Measurements from ENCODE around the gene WBP1L.

WBP1L gene

DNA sequence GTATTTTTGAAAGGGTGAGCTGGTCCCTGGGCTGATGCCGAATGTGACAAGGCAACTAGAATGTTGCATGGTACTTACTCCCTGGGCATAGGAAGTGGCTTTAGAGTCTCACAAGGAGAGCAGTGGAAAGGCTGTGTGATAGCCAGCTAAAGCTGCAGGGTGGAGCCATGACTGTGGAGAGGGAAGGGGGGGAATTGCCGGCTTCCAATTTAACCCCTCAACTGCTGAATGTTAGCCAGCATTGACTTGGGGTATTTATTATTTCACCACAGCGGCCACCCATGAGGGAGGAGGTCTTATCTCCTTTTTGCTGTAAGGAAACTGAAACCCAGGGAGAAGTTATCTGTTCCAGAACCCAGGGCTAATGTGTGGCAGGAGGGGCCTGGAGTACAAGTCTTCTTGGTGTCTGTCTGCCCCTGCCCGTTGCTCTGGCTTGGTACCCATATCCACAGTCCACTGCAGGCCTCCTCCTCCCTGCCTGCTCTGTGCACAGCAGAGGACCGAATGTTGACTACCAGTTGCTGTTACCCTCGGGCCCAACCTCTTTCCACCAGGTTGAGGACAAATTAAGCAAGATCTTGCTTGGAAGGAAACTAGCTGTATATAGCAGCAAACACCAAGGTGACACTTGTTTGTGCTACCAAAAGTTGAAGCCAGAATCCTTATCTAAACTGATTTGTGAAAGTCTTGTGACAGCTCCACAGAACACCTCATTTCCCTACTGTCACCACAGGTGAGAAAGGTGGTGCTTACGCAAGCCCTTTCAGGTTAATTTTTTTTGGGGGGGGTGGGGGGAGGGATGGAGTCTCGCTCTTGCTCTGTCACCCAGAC is 37.6 kb downstream of the WBP1L start:
- DNase-seq: no peak

DNA sequence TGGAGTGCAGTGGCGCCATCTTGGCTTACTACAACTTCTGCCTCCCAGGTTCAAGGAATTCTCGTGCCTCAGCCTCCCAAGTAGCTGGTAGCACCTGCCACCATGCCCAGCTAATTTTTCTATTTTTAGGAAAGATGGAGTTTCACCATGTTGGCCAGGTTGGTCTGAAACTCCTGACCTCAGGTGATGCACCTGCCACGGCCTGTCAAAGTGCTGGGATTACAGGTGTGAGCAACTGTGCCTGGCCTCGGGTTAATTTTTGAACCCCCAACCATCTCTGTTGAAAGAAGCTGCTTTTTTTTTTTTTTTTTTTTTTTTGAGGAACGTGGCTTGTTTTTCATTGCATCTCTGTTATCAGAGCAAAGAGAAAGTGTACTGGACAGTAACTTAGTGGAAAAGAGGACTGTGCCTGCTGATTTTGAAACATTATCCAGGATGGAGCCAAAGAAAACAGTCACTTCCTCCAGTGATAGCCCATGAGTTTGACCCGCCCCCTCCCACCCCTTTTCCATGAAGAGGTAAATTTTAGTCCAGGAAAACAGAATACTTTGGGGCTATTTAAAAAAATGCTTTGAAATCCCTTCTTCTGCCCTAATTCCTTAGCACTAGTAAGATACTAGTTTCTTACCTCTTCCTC is 38.3 kb downstream of the WBP1L start:
- no peak for DNase-seq

DNA sequence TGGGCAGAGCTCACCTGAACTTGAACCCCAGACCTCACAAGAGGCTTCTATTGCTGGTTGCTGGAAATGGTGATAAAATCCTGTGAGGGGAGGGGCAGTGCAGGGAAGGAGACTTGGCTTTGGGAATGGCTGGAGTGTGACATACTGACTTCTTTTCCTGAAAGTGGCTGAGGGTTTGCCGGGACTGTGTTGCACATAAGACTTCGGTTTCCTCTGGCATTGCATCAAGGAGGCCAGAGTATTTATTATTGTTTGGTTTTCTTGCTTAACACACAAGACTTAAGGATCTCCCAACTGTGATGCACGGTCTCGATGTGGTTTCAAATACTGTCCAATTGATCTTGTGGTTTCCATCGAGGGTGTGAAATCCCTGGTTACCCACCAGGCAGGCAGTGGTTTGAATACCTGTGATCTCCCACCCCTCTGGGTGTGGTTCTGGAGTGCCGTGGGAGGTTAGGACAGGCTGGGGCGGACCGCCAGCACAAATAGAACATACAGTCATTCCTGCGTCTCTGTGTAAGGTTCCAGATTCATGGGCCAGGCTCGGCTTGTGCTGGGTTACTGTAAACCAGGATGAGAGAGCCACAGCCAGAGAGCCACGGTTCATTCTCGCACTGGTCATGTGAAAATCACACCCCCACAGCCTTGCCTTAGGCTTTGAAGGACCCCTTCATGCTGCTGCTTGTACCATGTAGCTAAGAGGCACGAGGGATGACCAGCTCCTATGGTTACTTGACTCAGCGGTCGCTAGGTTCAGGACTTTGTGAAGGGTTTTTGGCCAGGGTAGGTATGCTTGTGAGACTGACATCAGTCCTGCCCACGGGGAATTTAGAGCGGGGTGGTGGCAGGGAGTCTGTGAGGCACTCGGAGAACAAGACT is 39.2 kb downstream of the WBP1L start:
- DNase-seq: no peak

DNA sequence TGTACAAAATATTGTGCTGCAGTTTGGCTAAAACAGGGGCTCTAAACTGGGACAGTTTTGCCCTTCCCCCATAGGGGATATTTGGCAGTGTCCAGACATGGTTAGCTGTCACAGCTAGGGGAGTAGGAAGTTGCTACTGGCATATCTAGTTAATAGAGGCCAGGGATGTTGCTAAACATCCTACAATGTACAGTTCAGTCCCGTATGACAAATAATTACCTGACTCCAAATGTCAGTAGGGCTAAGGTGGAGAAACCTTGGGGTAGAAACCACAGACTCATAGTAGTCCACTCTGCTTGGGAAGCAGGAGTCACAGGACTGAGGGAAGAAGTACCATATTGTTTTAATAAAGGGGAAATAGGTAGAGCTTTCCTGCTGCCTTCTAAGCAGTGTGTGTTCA is 39.8 kb downstream of the WBP1L start:
- DNase-seq: no peak

DNA sequence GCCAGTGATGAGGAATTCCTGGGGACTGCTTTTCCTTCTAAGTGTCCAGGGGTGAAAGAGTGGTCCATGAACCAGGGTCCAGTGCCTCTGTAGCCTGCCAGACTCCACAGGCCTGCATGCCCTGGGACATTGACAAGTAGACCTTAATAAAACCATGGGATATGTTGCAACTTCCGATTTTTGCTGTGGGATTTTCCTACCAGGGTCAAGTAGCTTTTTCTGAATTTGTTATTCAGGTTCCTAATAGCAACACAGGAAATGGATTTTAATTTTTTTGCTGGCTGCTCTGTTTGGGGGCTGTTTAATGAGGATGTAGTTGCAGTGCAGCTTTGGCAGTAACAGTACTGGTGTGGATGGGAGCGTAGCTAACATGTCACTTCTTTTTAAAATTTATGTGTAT is 42.1 kb downstream of the WBP1L start:
- DNase-seq: peak; percentile 19 to 21

DNA sequence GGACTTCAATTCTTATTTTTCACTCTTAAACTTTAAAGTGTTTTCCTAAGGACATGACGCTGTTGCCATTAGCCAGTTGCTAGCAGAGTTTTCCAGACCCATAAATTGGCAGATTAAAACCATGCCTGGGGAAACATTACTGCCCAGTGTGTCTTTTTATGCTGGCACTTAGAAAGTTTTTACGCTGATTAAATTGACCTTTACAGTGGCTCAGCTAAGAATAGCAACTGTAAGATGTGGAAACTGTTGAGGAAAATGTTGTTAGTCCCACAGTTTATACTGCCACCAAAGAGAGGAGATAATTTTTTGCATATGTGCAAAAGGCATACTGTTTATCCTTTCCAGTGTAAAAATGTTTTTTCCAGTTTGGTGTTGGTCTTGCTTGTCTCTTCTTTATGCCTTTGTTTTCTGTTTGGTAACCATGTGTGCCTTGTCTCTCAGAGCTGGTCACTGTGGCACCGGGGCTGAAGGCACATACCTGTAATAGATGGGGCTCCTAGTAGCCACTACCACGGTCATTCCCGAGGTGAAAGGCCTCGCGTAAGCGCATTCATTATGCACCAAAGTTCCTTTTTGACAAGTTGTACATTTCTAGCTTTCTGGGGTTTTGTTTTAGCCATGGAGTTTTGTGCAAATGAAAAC is 48.1 kb downstream of the WBP1L start:
- no peak for DNase-seq

DNA sequence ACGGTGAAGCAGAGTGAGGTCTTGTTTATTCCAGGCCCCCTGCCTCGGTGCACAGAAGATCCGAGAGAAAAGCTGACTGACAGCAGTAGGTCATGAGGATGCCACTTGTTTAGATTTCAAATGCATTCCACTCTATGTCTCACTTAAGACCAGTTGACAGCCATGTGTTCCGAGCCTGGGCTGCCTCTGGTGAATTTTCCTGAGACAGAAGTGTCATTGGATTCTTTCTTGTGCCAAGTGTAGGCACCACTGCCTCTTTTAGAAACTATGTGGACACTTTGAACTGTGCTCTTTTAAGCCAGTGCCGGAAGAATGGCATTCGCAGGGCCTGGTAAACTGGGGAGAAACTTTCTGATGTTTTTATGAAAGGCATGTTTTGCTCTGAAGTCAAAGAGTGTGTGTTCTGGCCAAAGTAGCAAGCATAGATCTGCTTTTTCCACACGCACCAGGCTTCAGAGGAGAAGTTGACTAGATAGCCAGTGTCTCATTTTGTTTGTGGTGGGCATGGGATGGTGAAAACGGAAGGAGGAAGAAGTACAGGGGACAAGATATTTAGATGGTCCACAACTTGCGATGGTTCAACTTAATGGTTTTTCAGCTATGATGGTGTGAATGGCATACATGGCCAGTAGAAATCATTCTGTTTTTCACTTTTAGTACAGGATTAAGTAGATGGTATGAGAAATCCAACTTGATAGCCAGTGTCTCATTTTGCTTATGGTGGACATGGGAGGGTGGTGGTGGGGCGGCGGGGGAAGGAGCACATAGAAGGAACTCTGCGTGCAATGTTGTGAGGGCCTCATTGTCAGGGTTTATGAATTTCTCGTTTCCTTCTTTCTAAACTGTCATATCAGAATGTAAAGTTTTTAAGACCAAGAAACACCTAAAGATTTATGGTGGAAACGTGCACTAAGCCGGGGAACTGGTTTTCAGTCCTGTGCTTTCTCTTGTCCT is 52.0 kb downstream of the WBP1L start:
- no peak for DNase-seq

DNA sequence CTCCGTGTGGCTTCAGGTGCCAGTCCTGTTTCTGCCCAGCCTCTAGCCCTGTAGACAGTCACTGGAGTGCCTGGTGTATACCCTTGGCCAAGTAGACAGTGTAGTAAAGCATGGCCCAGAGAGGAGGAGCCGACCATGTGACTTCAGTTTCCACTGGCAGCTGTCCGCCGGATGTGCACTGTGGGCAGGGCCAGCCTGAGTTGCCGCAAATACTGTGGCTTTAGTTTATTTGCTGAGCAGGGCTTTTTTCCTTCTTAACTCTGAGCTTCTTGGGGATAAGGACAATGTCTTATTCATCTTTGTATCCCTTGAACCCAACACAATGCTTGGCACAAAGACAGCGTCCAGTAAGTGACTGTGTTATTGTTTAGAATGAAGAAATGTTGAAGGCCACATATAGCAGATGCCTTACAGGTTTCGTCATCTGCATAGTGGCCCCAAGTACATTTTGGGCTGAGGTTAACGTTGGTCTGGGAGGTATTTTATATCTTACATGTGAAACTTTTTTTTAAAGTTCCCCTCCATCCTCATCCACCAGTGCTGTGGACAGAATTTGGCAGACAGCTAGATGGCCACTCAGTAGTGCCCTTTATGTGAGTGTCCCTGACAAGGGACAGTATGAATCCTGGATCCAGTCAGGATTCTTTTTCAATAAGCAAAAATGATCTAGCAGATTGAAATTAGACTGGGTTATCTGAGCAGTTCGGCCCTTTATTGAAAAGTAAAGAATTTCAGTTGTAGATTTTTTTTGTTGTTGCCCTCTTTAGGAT is 52.8 kb downstream of the WBP1L start:
- DNase-seq: peak; percentile 32 to 58

DNA sequence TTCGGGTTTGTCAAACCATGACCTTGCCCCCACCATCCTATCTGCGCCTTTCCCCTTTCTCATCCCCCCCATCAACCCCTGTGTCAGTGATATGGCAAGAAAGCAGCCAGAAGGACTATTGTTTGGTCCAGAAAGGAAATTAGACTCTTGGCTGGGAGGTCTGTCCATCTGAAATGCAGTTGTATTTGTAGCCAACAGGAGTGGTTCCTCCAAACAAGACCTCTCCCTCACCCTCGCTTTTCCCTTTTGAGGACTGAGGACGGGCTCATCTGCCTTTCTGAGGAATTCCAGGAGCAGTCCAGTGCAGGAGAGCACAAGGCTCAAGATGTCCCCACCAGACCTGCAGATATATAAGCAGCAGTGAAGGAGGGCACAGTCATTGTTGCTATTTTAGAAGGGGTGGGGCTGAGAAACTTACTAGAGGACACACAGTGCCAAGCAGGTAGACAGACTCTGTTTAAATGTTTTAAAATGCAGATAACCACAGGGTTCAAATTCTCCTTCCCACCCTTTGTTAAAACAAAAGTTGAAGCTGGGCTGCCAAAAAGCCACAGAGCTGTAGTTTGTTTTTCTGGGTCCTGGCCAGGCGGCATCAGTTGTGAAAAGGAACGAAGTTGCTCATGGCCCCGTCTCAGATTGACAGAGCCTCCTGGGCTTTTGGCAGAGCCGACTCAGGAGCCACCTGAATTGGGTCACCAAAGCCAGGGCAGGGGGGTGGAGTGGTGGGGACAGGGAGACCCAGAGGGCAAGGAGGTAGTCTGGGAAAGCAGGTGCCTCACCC is 56.1 kb downstream of the WBP1L start:
- no peak for DNase-seq

DNA sequence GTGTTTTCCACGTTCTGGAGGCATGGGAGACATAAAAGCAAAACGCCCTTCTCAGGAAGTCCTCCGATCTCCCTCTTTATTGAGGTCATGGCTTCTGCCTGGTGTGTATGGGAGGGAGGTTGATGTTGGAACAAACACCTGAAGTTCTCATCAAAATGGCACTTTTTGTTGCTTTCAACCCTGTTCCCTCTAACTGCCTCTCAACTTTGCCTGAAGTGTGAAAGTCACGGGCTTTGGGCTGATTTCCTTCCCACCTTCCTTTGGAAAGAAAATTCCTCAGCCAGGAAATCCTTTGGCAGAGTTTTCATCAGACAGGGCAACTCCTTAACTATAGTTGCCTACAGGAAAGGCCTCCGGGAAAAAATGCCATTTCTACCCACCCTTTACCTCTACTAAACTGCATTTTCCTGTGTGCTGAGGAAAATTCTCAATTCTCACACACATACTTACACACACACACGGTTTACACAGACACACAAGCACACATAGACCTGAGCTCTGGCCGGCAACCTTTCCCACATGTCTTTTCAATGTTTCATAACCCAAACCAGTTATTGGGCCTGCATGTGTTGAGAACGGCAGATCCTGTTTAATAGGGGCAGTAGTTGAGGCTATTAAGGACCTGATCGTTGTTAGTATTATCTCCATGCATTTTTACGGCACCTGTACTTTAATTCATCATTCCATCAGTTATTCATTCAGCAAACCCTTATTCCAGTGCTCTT is 57.0 kb downstream of the WBP1L start:
- no peak for DNase-seq

DNA sequence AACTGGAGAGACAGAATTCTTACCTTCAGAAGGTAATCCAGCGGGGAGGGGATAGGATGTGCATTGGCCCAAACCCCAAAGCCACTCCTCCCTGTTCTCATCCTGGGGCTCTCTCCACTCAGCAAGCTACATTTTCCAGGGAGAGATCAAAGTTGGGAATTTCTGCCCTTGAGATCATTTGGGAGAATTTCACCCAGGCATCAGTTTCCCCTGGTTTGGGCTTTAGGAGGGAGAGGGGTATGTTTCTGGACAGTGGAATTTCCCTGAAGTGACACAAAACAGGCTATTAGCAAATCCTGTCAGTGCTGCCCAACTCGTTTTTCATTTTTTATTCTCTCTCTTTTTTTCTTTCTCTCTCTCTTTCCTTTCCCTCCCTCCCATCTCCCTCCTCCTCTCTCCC is 57.7 kb downstream of the WBP1L start:
- DNase-seq: no peak

DNA sequence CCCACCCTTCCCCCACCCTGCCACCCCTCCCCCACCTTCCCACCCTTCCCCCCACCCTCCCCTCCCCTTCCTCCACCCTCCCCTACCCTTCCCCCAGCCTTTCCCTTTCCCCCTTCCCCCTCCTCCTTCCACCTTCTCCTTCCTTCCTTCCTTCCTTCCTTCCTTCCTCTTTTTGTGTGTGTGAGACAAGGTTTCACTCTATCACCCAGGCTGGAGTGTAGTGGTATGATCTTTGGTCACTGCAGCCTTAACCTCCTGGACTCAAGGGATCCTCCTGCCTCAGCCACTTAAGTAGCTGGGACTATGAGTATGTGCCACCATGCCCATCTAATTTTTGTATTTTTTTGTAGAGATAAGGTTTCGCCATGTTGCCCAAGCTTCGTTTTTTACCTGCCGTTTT is 58.2 kb downstream of the WBP1L start:
- DNase-seq: no peak

DNA sequence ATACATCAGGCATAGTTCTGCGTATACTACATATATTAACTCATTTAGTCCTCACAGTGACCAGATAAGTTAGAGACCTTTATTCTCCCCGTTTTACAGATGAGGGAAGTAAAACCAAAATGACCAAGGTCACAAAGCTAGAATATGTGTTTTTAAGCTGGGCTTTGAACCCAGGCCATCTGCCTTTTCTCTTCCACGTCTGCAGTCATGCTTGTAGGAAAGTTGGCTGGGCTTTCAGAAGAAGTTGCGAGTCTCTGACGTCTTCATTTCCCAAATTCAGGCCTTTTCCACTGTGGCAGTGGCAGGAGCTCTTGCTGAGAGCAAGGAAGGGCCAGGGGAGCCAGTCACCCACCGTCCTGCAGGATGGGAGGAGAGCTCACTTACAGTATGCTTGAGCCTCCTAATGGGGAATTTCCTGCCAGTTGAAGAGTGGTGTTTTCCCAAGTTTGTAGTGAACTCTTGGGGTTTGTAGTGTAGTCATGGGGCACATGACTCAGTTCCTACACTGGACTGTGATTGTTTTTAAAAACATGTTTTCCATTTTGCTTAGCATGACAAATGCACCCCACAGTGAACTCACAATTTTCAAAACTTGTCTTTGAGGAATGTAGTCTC is 59.3 kb downstream of the WBP1L start:
- DNase-seq: peak in 1 of 2 donors; percentile 8

DNA sequence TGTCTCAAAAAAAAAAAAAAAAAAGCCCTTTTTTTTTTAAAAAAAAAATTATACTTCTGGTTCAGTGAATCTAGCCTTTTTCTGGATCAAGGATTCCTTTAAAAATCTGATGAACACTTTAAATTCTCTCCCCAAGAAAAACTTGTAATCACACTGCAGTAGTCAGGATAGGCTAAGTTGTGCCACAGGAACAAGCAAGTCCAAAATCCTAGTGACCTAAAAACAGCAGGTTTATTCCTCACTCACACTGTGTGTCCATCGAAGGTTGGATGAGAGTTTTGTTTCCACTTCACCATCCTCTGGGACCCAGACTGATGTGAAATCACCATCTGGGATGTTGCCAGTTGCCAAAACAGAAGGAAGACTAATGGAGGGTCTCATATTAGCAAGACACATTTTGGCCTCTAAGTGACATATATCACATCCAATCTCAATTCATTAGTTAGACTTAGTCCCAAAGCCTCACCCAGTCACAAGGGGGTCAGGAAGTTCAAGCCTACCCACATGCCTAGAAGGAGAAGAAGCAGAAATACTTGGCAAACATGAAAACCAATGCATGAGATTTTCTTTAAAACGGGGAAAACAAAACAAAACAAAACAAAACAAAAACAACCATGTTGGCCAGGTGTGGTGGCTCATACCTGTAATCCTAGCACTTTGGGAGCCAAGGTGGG is 60.8 kb downstream of the WBP1L start:
- no peak for DNase-seq

DNA sequence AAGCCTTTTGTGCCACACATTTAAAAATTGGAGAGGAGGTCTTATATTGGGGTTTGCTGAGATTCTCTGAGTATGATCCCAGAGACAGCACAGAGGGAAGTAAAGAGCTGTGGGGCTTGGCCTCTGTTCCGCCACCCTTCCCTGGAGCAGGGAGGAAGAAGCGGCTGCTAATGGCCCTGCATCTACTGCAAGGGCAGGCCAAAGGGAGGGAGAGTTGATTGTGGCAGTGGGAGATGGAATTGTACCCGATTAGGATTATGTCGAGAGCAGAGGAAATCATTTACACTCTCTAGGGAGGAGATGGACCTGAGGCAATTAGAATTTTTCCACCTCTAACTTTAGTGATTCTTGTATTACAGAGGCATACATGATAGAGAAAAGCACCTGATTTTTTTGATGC is 64.6 kb downstream of the WBP1L start:
- DNase-seq: no peak

DNA sequence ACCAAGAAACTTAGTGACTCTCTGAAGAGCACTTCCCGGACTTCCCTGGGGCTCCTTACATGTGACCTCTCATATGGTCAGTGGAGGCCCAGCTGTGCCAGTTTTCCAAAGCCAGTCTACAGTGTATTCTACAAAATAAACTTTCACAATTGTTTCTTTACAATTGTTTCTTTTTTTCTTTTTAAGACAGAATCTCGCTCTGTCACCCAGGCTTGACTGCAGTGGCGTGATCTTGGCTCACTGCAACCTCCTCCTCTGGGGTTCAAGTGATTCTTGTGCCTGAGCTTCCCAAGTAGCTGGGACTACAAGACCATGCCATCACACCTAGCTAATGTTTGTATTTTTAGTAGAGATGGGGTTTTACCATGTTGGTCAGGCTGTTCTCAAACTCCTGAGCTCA is 67.6 kb downstream of the WBP1L start:
- DNase-seq: no peak

DNA sequence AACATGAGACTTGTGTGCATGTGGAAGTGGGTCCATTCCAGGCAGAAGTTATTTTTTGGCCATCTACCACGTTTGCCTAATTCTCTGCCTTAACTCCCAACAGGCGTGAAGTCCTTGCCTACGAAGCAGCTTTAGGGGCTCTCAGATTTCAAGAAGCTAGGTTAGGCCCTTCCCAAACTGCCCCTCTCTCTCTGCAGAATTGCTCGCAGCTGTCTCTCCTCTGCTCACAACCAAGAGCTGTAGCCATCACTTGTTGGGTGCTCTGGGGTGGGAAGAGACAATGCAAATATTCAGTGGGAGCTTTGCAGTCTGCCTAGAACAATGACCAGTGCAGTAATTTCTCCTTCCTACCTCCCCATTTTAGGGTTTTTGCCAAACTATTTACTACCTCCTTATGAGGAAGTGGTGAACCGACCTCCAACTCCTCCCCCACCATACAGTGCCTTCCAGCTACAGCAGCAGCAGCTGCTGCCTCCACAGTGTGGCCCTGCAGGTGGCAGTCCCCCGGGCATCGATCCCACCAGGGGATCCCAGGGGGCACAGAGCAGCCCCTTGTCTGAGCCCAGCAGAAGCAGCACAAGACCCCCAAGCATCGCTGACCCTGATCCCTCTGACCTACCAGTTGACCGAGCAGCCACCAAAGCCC is 68.6 kb downstream of the WBP1L start:
- DNase-seq: peak in 1 of 2 donors; percentile 9

DNA sequence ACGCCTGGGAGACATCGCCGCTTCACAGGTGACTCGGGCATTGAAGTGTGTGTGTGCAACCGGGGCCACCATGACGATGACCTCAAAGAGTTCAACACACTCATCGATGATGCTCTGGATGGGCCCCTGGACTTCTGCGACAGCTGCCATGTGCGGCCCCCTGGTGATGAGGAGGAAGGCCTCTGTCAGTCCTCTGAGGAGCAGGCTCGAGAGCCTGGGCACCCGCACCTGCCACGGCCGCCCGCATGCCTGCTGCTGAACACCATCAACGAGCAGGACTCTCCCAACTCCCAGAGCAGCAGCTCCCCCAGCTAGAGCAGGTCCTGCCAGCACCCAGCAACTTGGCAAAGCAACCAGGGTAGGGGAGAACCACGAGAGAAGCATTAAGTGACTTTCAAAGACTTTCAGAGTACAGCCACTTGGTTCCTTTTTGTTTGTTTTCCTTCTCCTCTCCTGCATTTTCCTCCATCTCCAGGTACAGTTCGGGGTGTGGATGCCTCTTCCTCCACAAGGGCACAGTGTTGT is 69.3 kb downstream of the WBP1L start:
- no peak for DNase-seq
